ENCODE results near the gene ACSS2. TPM values are rescaled to one million over a fixed set of nuclear protein-coding genes. Genes with fewer than 3 reads are reported as not detected.

The ACSS2 gene
- total and polyA plus RNA-seq, 2 of the 8 experiments (the other 6 are each of a cell fraction or from before 2014, with no cell fraction given) = 17.7 to 24.2 TPM

- Histone ChIP-seq H2AK5ac (ENCODE audit: low read depth, low read length) (no peak overlapping the region), H2BK5ac (ENCODE audit: low read depth, low read length) (no peak overlapping the region), H3K23me2 (ENCODE audit: low read depth, low read length) (no peaks in the 10 kb centered on the region), H3K27me3 (replicated peaks in 1 of 4; ENCODE audit: control insufficient read depth in 3 of 4, extremely low read depth in 1 of 4, insufficient read depth in 3 of 4, low read length in 3 of 4) (no peaks in the 10 kb centered on the region), H3K23ac (ENCODE audit: insufficient read length) (no peak overlapping the region), H3K14ac (ENCODE audit: insufficient read length) (no peak overlapping the region), H3K79me2 (ENCODE audit: control insufficient read depth in 1 of 2, insufficient read depth in 2 of 2, low read length in 2 of 2) (no peaks in the 10 kb centered on the region), H3K79me1 (ENCODE audit: low read depth, low read length) (no peaks in the 10 kb centered on the region), H3K9me3 (ENCODE audit: insufficient read depth in 2 of 2, low read depth in 1 of 2, low read length in 1 of 2) (no peaks in the 10 kb centered on the region), H4K91ac (replicated peaks; ENCODE audit: insufficient read length, low read length) (no peak overlapping the region), H3K4me1 (replicated peaks in 1 of 4; ENCODE audit: control insufficient read depth in 3 of 4, insufficient read depth in 4 of 4, low read length in 3 of 4) (no peaks in the 10 kb centered on the region; a peak in 2 of 7 replicates), H2BK12ac (ENCODE audit: low read depth, low read length) (no peak overlapping the region), H2BK20ac (ENCODE audit: low read length) (no peak overlapping the region), H3K27ac (ENCODE audit: low read depth, low read length) (no peak overlapping the region), H3K56ac (replicated peaks; ENCODE audit: insufficient read length, low read depth, low read length) (no peak overlapping the region), H4K8ac (ENCODE audit: extremely low read depth, insufficient read depth, low read length) (no peak overlapping the region), H3K4me3 (ENCODE audit: extremely low read depth in 1 of 4, insufficient read depth in 2 of 4, low read depth in 3 of 4, low read length in 4 of 4) (no peak overlapping the region), H3K4me2 (ENCODE audit: insufficient read depth in 1 of 2, low read depth in 2 of 2, low read length in 2 of 2) (no peak overlapping the region), H3K4ac (replicated peaks; ENCODE audit: insufficient read length, low read depth, low read length) (peak overlapping the region; percentile 34), H4K5ac (ENCODE audit: insufficient read length, low read depth, low read length) (no peak overlapping the region), H2BK15ac (ENCODE audit: low read length) (no peak overlapping the region), H2BK120ac (replicated peaks; ENCODE audit: low read depth, low read length) (no peak overlapping the region), H3K36me3 (ENCODE audit: control insufficient read depth in 2 of 4, insufficient read depth in 4 of 4, low read length in 3 of 4) (no peaks in the 10 kb centered on the region), H4K20me1 (replicated peaks in 1 of 2; ENCODE audit: control insufficient read depth in 1 of 2, insufficient read depth in 2 of 2, low read length in 2 of 2) (no peaks in the 10 kb centered on the region), H2AFZ (ENCODE audit: low read length) (no peak overlapping the region), H3K9ac (replicated peaks in 1 of 4; ENCODE audit: extremely low read depth in 1 of 4, low read depth in 3 of 4, low read length in 3 of 4) (no peak overlapping the region), H3K18ac (ENCODE audit: extremely low read depth, low read length) (no peak overlapping the region)
- POLR2A ChIA-PET (ENCODE audit: partially characterized antibody) = interaction anchor here (1.0 kb wide), 1 partner anchor 9 kb away, joined by 3 read pairs; the partner anchor contains the start of genes GSS and MYH7B
- DNase-seq (ENCODE audit: low read depth in 1 of 2, low spot score in 2 of 2) (no peak), FAIRE-seq (no peak)
- CTCF ChIA-PET (ENCODE audit: partially characterized antibody) = no interaction called here
- WGBS, 2 experiments (ENCODE audit: extremely low coverage in 1 of 2, insufficient coverage in 1 of 2, insufficient read length in 1 of 2, insufficient replicate concordance in 2 of 2, low coverage in 1 of 2, low lambda C conversion rate in 2 of 2, missing lambda C conversion rate in 1 of 2) = 85% methylated on average over 4 of the region's 5 CpGs; no CpG with 5 or more reads in 1 of the 2 experiments
- TF ChIP-seq RFX5 (IDR thresholded peaks at IDR 0.05; ENCODE audit: borderline replicate concordance, low read depth, low read length) (no peak), KDM5A (IDR thresholded peaks at IDR 0.05; ENCODE audit: low read length) (no peak), SIRT6 (IDR thresholded peaks at IDR 0.05; ENCODE audit: low read length) (no peak), TCF12 (IDR thresholded peaks at IDR 0.05; ENCODE audit: low read depth, low read length) (no peak), SP4 (IDR thresholded peaks at IDR 0.05; ENCODE audit: low read length) (no peak), NRF1 (IDR thresholded peaks at IDR 0.05; ENCODE audit: low read depth, low read length) (no peak), RAD21 (IDR thresholded peaks at IDR 0.05 in 1 of 2, conservative IDR thresholded peaks at IDR 0.05 in 1 of 2; ENCODE audit: low read depth in 2 of 2, low read length in 2 of 2) (no peak), BRCA1 (IDR thresholded peaks at IDR 0.05; ENCODE audit: low read depth, low read length) (no peak), SUZ12 (IDR thresholded peaks at IDR 0.05; ENCODE audit: low read length) (no peak), POLR2AphosphoS5 (IDR thresholded peaks at IDR 0.05; ENCODE audit: low read depth, low read length) (no peak), SRF (IDR thresholded peaks at IDR 0.05; ENCODE audit: low read depth, low read length) (no peak), GTF2F1 (IDR thresholded peaks at IDR 0.05; ENCODE audit: borderline replicate concordance, low read depth, low read length) (no peak), CTBP2 (IDR thresholded peaks at IDR 0.05; ENCODE audit: borderline replicate concordance, insufficient read depth, insufficient read length, low read length) (no peak), POU5F1 (IDR thresholded peaks at IDR 0.05; ENCODE audit: low read depth, low read length) (no peak)
- TF ChIP-seq, protein P1, sequence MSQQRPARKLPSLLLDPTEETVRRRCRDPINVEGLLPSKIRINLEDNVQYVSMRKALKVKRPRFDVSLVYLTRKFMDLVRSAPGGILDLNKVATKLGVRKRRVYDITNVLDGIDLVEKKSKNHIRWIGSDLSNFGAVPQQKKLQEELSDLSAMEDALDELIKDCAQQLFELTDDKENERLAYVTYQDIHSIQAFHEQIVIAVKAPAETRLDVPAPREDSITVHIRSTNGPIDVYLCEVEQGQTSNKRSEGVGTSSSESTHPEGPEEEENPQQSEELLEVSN (IDR thresholded peaks at IDR 0.05) = no peak
Measured at GRCh38 chr20:34965051-34965450, 88.6 kb downstream of the ACSS2 start.
